OCI-LY3 (cell line): Measurements from ENCODE around the gene PI16.

ENCODE experiments used
- CTCF ChIP-seq: fragments of 200-600, 300-600 bp; sonication (generic); IDR thresholded peaks from 2 replicates; pipeline ENCODE4 v1.5.1; 2014; ENCODE audit warnings: antibody characterized with exemption, low read length, low read depth
- EZH2phosphoT487 ChIP-seq: fragments of 200-600 bp; shearing (Covaris generic); IDR thresholded peaks from 2 replicates; pipeline ENCODE4 v1.6.1; 2018; ENCODE audit warnings: antibody characterized with exemption, mixed run types, low read depth

DNA sequence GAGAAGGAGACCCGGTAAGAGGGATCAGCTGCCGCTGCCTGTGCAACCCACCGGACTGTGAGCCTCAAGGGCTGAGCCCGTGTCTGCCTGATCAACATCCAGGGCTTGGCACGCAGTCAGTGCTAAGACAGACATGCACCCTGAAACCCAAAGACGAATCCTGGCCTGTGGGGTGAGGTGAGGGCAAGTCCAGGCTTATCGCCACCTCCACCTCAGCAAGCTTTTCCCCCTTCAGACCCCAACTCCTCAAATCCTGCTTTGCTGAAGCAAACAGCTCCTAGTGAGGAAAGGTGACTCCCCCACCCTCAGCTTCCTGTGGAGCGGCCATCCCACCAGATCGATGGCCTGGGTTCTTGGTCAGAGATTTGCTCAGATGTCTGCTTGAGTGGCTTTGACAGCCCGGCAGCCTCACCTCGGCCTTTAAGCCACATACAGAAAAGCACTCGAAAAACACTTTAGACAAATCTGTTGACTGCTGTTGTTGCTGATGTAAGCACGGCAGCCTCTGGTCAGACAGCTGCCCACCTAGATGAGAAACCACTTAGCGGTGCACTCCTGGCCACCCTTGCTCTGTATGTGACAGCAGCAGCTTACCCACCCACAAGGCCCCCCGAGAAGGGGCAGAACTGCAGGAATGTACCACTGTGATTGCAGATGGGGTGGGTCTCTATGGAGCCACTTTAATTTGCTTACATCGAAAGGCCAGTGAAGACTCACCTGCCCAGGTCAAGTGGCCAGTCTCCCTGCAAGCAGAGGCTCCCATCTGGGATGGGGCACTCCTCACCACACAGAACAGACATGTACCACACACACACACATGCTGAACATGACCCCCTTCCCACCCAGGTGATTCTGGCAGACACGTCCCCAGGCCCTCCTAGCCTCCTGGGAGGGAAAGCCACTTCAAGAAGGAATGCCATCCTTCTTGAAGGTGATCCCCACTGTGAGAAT is 16.6 kb downstream of the PI16 start:
- TF ChIP-seq CTCF (no peak), EZH2phosphoT487 (no peak)
